Measurements from ENCODE around the gene PTPRG. TPM values are rescaled to one million over a fixed set of nuclear protein-coding genes. Genes with fewer than 3 reads are reported as not detected.

Gene PTPRG
- polyA plus RNA-seq, 3 donors = not detected

DNA sequence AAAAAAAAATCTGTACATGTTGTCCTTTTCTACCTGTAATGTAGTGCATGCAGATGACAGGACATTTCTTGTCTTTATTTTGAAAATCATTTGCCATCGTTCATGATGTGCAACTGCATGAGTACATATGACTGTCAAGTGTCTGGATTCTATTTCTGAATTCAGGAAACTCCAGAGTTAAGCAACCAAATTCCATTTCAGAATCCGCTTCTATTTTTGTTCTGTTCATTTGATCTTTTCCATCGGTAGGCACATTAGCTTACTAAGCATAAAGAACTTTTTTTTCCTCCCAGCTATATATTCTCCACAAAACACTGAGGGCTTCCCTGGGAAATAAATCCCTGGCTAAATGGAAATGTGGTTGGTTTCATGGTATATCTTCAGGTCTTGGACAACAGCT, 365.6 kb downstream of the PTPRG start:
- Mint-ChIP-seq H3K4me3 (no peak overlapping the region), H3K9me3 (peaks cover 0 to 3% (median 0%) of the 10 kb centered on the region in 7 donors), H3K27ac (no peak overlapping the region), H3K4me1 (no peaks in the 10 kb centered on the region), H3K36me3 (no peaks in the 10 kb centered on the region), H3K27me3 (ENCODE audit: low read depth in 3 of 3) (peaks cover 0 to 1% (median 1%) of the 10 kb centered on the region in 3 donors)
- TF ChIP-seq, protein P1, sequence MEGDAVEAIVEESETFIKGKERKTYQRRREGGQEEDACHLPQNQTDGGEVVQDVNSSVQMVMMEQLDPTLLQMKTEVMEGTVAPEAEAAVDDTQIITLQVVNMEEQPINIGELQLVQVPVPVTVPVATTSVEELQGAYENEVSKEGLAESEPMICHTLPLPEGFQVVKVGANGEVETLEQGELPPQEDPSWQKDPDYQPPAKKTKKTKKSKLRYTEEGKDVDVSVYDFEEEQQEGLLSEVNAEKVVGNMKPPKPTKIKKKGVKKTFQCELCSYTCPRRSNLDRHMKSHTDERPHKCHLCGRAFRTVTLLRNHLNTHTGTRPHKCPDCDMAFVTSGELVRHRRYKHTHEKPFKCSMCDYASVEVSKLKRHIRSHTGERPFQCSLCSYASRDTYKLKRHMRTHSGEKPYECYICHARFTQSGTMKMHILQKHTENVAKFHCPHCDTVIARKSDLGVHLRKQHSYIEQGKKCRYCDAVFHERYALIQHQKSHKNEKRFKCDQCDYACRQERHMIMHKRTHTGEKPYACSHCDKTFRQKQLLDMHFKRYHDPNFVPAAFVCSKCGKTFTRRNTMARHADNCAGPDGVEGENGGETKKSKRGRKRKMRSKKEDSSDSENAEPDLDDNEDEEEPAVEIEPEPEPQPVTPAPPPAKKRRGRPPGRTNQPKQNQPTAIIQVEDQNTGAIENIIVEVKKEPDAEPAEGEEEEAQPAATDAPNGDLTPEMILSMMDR (IDR thresholded peaks at IDR 0.05) = no peak
- Histone ChIP-seq H3K27ac (ENCODE audit: low read depth in 1 of 2, low read length in 2 of 2) (no peak overlapping the region), H2AFZ (ENCODE audit: insufficient read depth, low read depth, low read length, poor library complexity, severe bottlenecking) (no peak overlapping the region), H3K9ac (ENCODE audit: insufficient read depth, low read length, poor library complexity, severe bottlenecking) (no peak overlapping the region), H4K20me1 (ENCODE audit: insufficient read depth, low read length) (no peaks in the 10 kb centered on the region), H3K27me3 (ENCODE audit: control insufficient read depth in 2 of 2, insufficient read depth in 2 of 2, low read length in 2 of 2) (no peaks in the 10 kb centered on the region), H3K4me1 (ENCODE audit: control insufficient read depth in 1 of 2, insufficient read depth in 2 of 2, low read length in 2 of 2) (no peaks in the 10 kb centered on the region), H3K36me3 (replicated peaks in 1 of 2; ENCODE audit: control insufficient read depth in 1 of 2, insufficient read depth in 2 of 2, low read length in 2 of 2) (no peaks in the 10 kb centered on the region), H3K79me2 (ENCODE audit: insufficient read depth, low read length) (no peaks in the 10 kb centered on the region), H3K9me3 (replicated peaks in 1 of 2; ENCODE audit: control insufficient read depth in 1 of 2, insufficient read depth in 1 of 2, low read length in 2 of 2) (no peaks in the 10 kb centered on the region), H3K4me3 (replicated peaks in 1 of 3; ENCODE audit: low read depth in 2 of 3, low read length in 3 of 3) (no peak overlapping the region), H3K4me2 (replicated peaks; ENCODE audit: extremely low read depth, low read length, poor library complexity, severe bottlenecking) (no peak overlapping the region)
- DNase-seq = no peak
- intact Hi-C loops (cut with micrococcal nuclease) = no loop called here
- WGBS (ENCODE audit: insufficient coverage) = 100% methylated on average over 1 of the region's 3 CpGs

DNA sequence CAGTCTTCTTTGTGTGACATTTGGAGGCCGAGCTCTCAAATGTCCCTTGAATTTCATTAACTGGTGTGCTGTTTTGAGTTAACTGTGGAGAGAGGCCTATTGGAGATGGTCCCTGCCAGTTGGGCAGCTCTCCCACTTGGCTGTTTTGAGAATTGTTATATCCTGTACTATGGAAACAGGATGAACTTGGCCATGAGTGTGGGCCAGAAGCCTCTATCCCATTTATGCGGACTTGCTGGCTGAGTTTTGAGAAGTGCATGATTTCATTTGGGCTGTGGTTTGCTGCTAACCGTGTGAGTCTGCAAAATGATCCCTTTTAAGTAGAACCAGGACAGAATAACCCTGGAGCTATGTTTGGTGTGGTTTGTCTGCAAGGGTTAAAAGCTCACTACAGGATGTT, 366.0 kb downstream of the PTPRG start:
- Mint-ChIP-seq H3K4me3 (no peak overlapping the region), H3K27ac (no peak overlapping the region), H3K27me3 (ENCODE audit: low read depth in 3 of 3) (peaks cover 0 to 1% (median 1%) of the 10 kb centered on the region in 3 donors), H3K36me3 (no peaks in the 10 kb centered on the region), H3K4me1 (no peaks in the 10 kb centered on the region), H3K9me3 (peaks cover 0 to 3% (median 0%) of the 10 kb centered on the region in 7 donors)
- H3K79me2 ChIP-seq (ENCODE audit: insufficient read depth, low read length) = no peaks in the 10 kb centered on the region
- no peak overlapping the region for H3K4me2 ChIP-seq (replicated peaks; ENCODE audit: extremely low read depth, low read length, poor library complexity, severe bottlenecking)
- no peaks in the 10 kb centered on the region for H3K27me3 ChIP-seq (ENCODE audit: control insufficient read depth in 2 of 2, insufficient read depth in 2 of 2, low read length in 2 of 2)
- H3K36me3 ChIP-seq (replicated peaks in 1 of 2; ENCODE audit: control insufficient read depth in 1 of 2, insufficient read depth in 2 of 2, low read length in 2 of 2) = no peaks in the 10 kb centered on the region
- no peaks in the 10 kb centered on the region for H3K4me1 ChIP-seq (ENCODE audit: control insufficient read depth in 1 of 2, insufficient read depth in 2 of 2, low read length in 2 of 2)
- TF ChIP-seq, protein P1 (IDR thresholded peaks at IDR 0.05) = no peak
- 75% methylated on average over 2 of the region's 3 CpGs for WGBS (ENCODE audit: insufficient coverage)
- H3K9me3 ChIP-seq (replicated peaks in 1 of 2; ENCODE audit: control insufficient read depth in 1 of 2, insufficient read depth in 1 of 2, low read length in 2 of 2) = no peaks in the 10 kb centered on the region
- H2AFZ ChIP-seq (ENCODE audit: insufficient read depth, low read depth, low read length, poor library complexity, severe bottlenecking) = no peak overlapping the region
- H3K9ac ChIP-seq (ENCODE audit: insufficient read depth, low read length, poor library complexity, severe bottlenecking) = no peak overlapping the region
- intact Hi-C loops (cut with micrococcal nuclease) = no loop called here
- DNase-seq = no peak
- H4K20me1 ChIP-seq (ENCODE audit: insufficient read depth, low read length) = no peaks in the 10 kb centered on the region
- H3K4me3 ChIP-seq (replicated peaks in 1 of 3; ENCODE audit: low read depth in 2 of 3, low read length in 3 of 3) = no peak overlapping the region
- H3K27ac ChIP-seq (ENCODE audit: low read depth in 1 of 2, low read length in 2 of 2) = no peak overlapping the region
